Body of pancreas (tissue), 4 donors: Measurements from ENCODE around the gene SLC29A4. TPM values are rescaled to one million over a fixed set of nuclear protein-coding genes. Genes with fewer than 3 reads are reported as not detected.
"Not testable (repeated sequence)": the region's sequence is repeated elsewhere in the genome, so short reads cannot be mapped to it uniquely, and the experiment has no call there.

Source experiments
- ATAC-seq: fragments of 150-250 bp; one replicate; pipeline ENCODE4 v1.9.1; 2016
- DNase-seq, 4 donors: peaks; one replicate each; pipeline ENCODE4 v3.0.0-alpha.2; 2019
- H3K27ac ChIP-seq, 4 donors: fragments of 200-600 bp; sonication (generic); 1 replicate in 3 of 4; 2 replicates in 1 of 4; pipeline versions ENCODE4 v1.5.1 to v1.6.1; 2016 to 2019; ENCODE audit warnings: mild to moderate bottlenecking in 1 of 4, mixed read lengths in 1 of 4, moderate library complexity in 1 of 4
- H3K27me3 ChIP-seq, 2 donors: fragments of 200-600 bp; sonication (generic); one replicate each; pipeline ENCODE4 v1.6.0; 2016; ENCODE audit warnings: mild to moderate bottlenecking in 1 of 2
- H3K36me3 ChIP-seq, 2 donors: fragments of 200-600 bp; sonication (generic); replicated peaks in 1 of 2; 2 replicates each; pipeline ENCODE4 v1.5.1; 2016; ENCODE audit warnings: low read depth in 2 of 2; ENCODE audit not compliant: insufficient read depth in 1 of 2
- H3K4me1 ChIP-seq: fragments of 200-600 bp; sonication (generic); one replicate; pipeline ENCODE4 v1.6.0; 2016
- H3K4me3 ChIP-seq, 2 donors: fragments of 200-600 bp; sonication (generic); 1 replicate in 1 of 2; 2 replicates in 1 of 2; pipeline ENCODE4 v1.5.1; 2016 to 2019
- H3K9me3 ChIP-seq, 3 donors: fragments of 200-600 bp; sonication (generic); 1 replicate in 2 of 3; 2 replicates in 1 of 3; pipeline ENCODE4 v1.5.1; 2016
- POLR2A ChIP-seq, 3 donors: fragments of 450-650 bp; IDR thresholded peaks; one replicate each; pipeline ENCODE4 v1.6.1; 2016; ENCODE audit warnings: antibody characterized with exemption in 3 of 3, mild to moderate bottlenecking in 2 of 3
- WGBS, 2 donors: methylation state at CpG; one replicate each; pipeline ENCODE4 v1.1.5; 2017; 5-methylcytosine and 5-hydroxymethylcytosine counted together
- intact Hi-C: fragments of 100-400 bp; cut with DNase I; formaldehyde crosslinking; loops from one replicate; pipeline ENCODE4 v1.15.1; 2023
- total RNA-seq, 2 donors: library from RNA; depleted of rRNA; stranded (reverse); fragments of >200 nt; gene quantifications; one replicate each; pipeline ENCODE4 v1.1.0, GENCODE V29; 2016
- TF ChIP-seq, protein P1 (sequence below), 7 experiments: fragments of 450-650 bp in 4 of 7; fragments of 200-600 bp in 3 of 7; sonication (generic) in 3 of 7; IDR thresholded peaks; one replicate each; pipeline ENCODE4 v1.5.1; 2016 to 2019; ENCODE audit warnings: antibody characterized with exemption in 7 of 7

SLC29A4 gene
- total RNA-seq, 2 donors from 2014 or later, result 13.2 to 24.4 TPM

DNA sequence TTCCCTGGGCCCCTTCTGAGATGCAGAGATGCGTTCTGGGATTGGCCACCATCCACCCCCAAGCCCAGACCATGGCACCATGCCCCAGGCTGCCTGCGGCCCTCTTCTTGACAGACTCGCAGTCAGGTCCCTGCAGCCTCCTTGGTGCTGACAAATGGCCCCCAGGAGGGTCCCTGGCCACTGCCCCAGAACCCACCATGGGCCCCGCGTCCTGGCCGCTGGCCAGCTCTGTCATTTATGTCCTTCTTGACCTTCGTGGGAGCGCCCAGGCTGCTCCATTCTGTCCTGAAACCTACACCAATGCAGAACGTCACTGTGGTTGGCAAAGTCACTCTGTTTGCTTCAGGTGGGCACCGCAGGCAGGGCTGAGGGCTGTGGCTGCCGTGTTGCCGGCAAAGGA lies 39.5 kb upstream of the SLC29A4 start:
- Histone ChIP-seq H3K36me3 (no peaks in the 10 kb centered on the region), H3K27me3 (no peaks in the 10 kb centered on the region), H3K27ac (no peak overlapping the region), H3K9me3 (no peaks in the 10 kb centered on the region), H3K4me1 (peaks cover 16% of the 10 kb centered on the region), H3K4me3 (no peak overlapping the region)
- no peak for TF ChIP-seq POLR2A (IDR thresholded peaks at IDR 0.05)
- TF ChIP-seq, protein P1, sequence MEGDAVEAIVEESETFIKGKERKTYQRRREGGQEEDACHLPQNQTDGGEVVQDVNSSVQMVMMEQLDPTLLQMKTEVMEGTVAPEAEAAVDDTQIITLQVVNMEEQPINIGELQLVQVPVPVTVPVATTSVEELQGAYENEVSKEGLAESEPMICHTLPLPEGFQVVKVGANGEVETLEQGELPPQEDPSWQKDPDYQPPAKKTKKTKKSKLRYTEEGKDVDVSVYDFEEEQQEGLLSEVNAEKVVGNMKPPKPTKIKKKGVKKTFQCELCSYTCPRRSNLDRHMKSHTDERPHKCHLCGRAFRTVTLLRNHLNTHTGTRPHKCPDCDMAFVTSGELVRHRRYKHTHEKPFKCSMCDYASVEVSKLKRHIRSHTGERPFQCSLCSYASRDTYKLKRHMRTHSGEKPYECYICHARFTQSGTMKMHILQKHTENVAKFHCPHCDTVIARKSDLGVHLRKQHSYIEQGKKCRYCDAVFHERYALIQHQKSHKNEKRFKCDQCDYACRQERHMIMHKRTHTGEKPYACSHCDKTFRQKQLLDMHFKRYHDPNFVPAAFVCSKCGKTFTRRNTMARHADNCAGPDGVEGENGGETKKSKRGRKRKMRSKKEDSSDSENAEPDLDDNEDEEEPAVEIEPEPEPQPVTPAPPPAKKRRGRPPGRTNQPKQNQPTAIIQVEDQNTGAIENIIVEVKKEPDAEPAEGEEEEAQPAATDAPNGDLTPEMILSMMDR (IDR thresholded peaks at IDR 0.05), result no peak
- DNase-seq, result no peak
- ATAC-seq, result no peak
- WGBS, 2 donors, result 69 to 75% methylated on average over 10 to 12 of the region's 12 CpGs
- intact Hi-C loops, result loop anchor here (10.0 kb wide), 1 partner anchor 212 kb away; no protein-coding TSS in a partner anchor

DNA sequence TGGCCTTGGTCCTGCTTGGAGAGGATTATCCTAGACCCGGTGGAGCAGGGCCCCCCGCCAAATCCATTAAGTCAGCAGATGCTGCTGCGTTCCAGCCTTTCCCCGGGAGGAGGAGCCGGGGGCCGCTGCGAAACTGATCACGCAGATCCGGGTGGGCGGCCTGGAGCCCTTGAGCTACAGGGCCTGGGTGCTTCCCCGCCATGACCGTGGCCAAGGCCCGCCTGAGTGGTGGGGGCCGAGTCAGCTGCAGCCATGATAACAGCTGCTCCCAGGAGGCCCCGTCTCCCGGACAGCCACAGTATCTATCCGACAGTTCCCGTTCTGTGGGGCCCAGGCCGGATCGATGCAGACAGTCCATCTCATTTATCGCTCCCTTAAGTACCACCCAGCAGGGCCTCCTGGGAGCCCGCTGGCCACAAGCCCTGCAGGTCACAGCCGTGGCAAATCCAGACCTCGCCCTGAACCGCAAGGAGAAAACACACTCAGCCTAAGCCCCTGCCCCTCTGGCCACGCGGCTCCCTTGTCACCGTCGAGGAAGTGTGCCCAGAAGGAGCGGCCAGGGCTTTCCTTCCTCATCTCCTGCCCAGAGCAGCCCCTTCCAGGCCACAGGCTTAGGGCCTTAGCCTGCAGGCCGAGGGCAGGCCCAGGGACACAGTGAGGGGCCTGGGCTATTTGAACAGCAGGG lies 34.4 kb upstream of the SLC29A4 start:
- no peaks in the 10 kb centered on the region for H3K27me3 ChIP-seq
- ATAC-seq (peak; percentile 53), DNase-seq (peak in 3 of 4 donors; percentile 33 to 42 (median 42))
- no peak overlapping the region for H3K27ac ChIP-seq
- H3K4me1 ChIP-seq, result no peaks in the 10 kb centered on the region
- H3K36me3 ChIP-seq, result no peaks in the 10 kb centered on the region
- WGBS, 2 donors, result 31 to 57% methylated on average over 2 to 31 of the region's 31 CpGs
- H3K4me3 ChIP-seq, result no peak overlapping the region
- intact Hi-C loops, result loop anchor here (10.0 kb wide), 1 partner anchor 206 kb away; no protein-coding TSS in a partner anchor
- no peaks in the 10 kb centered on the region for H3K9me3 ChIP-seq
- TF ChIP-seq, protein P1 (IDR thresholded peaks at IDR 0.05), result no peak
- TF ChIP-seq POLR2A (IDR thresholded peaks at IDR 0.05), result no peak

DNA sequence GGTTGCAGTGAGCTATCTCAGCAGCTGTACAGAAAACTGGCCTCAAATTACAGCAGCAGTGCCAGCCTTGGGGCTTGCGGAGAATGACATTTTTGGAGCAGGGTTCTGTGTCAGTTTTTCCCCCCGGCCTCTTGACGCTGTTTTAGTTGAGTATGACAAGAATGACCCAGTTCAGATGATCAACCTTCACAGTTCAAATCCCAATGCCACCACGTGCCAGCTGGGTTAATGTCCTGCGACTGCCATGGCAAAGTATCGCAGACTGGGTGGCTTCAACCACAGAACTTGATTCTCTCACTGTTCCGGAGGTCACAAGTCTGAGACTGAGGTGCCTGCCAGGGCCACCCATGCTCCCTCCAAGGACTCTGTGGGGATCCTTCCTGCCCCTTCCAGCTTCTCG lies 32.0 kb upstream of the SLC29A4 start:
- H3K9me3 ChIP-seq, H3K4me1 ChIP-seq, H3K27me3 ChIP-seq, ATAC-seq, H3K36me3 ChIP-seq, intact Hi-C loops, DNase-seq, H3K4me3 ChIP-seq, H3K27ac ChIP-seq: not testable (repeated sequence)
- WGBS, 2 donors, result 87 to 93% methylated on average over 4 to 8 of the region's 8 CpGs

DNA sequence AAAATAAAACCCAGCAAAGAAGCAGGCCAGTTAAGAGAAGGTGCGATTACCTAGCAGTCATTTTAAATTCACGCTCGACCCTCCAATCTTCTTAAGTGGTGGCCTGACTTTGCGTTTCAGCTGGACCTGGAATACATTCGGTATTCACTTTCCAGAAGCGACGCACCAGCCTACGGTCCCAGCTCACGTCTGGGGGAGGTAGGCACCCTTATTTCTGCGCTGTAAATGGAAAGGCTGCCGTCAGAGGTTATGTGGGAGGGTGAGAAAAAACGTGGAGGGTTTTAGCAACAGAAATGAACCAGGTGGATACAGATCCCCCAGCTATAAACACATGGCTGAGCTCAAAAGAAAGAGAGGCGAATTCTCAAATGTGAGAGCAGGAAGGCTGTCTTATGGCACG lies 29.2 kb upstream of the SLC29A4 start:
- H3K27ac ChIP-seq, DNase-seq, H3K36me3 ChIP-seq, H3K4me3 ChIP-seq, H3K27me3 ChIP-seq, intact Hi-C loops, ATAC-seq, H3K4me1 ChIP-seq, H3K9me3 ChIP-seq: not testable (repeated sequence)
- 72 to 77% methylated on average over 14 of the region's 14 CpGs for WGBS, 2 donors

DNA sequence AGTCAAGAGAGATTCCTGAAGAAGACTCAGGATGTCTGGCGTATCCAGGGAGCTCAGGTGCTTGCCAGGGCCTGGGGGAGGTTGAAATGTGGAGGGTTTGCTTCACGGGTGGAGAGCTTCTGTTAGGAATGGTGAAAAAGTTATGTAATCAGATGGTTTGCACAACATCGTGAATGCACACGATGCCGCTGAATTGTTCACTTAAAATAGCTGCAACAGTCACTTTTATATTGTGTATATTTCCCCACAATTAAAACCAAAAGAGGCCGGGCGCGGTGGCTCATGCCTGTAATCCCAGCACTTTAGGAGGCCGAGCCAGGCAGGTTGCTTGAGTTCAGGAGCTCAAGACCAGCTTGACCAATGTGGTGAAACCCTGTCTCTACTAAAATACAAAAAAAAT lies 28.4 kb upstream of the SLC29A4 start:
- H3K27me3 ChIP-seq, DNase-seq, H3K9me3 ChIP-seq, H3K4me1 ChIP-seq, H3K36me3 ChIP-seq, ATAC-seq, H3K27ac ChIP-seq, H3K4me3 ChIP-seq, intact Hi-C loops: not testable (repeated sequence)
- 84% methylated on average over 9 of the region's 9 CpGs for WGBS, 2 donors

DNA sequence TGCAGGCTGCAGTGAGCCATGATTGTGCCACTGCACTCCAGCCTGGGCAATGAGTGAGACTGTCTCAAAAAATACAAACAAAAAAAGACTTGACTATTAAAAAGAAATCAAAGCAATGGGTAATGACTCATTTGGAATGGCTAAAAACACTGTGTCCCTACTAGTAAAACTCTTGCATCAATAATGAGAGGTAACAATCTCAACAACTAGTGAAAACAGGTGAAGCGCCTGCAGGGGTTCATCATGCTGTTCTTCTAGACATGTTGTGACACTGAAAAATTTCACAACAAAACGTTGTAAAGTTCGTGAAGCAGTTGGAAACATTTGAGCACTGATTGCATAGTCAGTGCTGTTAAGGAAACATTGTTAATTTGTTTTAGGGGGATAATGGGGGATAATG lies 26.9 kb upstream of the SLC29A4 start:
- Histone ChIP-seq H3K4me3 (no peak overlapping the region), H3K27me3 (no peaks in the 10 kb centered on the region), H3K36me3 (no peaks in the 10 kb centered on the region), H3K4me1 (no peaks in the 10 kb centered on the region), H3K9me3 (no peaks in the 10 kb centered on the region), H3K27ac (no peak overlapping the region)
- intact Hi-C loops, result no loop called here
- TF ChIP-seq, protein P1 (IDR thresholded peaks at IDR 0.05), result no peak
- no peak for TF ChIP-seq POLR2A (IDR thresholded peaks at IDR 0.05)
- WGBS, 2 donors, result 50 to 59% methylated on average over 3 of the region's 3 CpGs
- ATAC-seq (no peak), DNase-seq (no peak)

DNA sequence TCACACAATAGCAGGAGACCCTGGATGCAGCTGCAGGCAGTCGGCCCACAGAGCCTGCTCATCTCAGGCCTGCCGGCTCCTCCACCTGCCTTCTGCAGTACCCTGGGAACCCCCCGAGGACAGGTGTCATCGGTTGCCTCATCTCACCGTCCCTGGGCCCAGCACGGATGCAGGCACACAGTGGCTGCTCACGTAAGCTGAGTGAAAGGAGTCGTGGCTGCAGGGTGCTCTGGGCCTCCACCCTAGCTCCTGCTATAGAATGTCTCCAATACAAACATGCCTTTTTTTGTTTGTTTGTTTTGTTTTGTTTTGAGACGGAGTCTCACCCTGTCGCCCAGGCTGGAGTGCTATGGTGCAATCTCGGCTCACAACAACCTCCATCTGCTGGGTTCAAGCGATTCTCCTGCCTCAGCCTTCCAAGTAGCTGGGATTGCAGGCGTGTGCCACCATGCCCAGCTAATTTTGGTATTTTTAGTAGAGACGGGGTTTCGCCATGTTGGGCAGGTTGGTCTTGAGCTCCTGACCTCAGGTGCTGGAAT lies 22.1 kb upstream of the SLC29A4 start:
- H3K36me3 ChIP-seq, DNase-seq, H3K27me3 ChIP-seq, intact Hi-C loops, H3K9me3 ChIP-seq, H3K4me1 ChIP-seq, ATAC-seq, H3K27ac ChIP-seq, H3K4me3 ChIP-seq: not testable (repeated sequence)
- WGBS, 2 donors, result 88 to 94% methylated on average over 15 of the region's 15 CpGs

DNA sequence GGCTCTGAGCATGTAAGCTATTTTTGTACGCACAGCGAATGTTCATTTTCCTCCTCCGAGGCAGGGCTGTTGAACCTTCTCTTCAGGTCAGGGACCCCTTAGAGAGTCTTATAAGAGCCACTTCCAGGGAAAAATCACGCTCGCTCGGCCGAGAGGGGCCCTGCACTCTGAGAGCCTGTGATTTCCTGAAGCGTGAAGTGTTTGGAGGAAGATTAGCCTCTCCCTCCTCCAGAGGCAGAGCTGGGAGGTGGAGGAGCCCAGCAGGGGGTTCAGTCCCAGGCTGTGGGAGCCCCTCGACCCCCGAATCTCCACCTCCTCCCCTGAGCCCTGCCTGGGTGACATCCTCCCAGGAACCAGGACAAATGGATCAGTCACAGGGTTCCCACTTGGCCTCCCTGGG lies 19.7 kb upstream of the SLC29A4 start:
- H3K27me3 ChIP-seq, H3K4me1 ChIP-seq, H3K4me3 ChIP-seq, H3K9me3 ChIP-seq, ATAC-seq, H3K27ac ChIP-seq, H3K36me3 ChIP-seq, DNase-seq, intact Hi-C loops: not testable (repeated sequence)
- WGBS, 2 donors, result 89% methylated on average over 7 of the region's 10 CpGs; no CpG with 5 or more reads in 1 of the 2 donors
